GM19351 (cell line): ENCODE data around the gene ASXL1.

Experiments used
- ATAC-seq: cut with Tn5 transposase; IDR thresholded peaks from one replicate; pipeline ENCODE4 v1.9.1; 2021; ENCODE audit warnings: mild to moderate bottlenecking, moderate library complexity; ENCODE audit not compliant: unreplicated experiment

Gene ASXL1

DNA sequence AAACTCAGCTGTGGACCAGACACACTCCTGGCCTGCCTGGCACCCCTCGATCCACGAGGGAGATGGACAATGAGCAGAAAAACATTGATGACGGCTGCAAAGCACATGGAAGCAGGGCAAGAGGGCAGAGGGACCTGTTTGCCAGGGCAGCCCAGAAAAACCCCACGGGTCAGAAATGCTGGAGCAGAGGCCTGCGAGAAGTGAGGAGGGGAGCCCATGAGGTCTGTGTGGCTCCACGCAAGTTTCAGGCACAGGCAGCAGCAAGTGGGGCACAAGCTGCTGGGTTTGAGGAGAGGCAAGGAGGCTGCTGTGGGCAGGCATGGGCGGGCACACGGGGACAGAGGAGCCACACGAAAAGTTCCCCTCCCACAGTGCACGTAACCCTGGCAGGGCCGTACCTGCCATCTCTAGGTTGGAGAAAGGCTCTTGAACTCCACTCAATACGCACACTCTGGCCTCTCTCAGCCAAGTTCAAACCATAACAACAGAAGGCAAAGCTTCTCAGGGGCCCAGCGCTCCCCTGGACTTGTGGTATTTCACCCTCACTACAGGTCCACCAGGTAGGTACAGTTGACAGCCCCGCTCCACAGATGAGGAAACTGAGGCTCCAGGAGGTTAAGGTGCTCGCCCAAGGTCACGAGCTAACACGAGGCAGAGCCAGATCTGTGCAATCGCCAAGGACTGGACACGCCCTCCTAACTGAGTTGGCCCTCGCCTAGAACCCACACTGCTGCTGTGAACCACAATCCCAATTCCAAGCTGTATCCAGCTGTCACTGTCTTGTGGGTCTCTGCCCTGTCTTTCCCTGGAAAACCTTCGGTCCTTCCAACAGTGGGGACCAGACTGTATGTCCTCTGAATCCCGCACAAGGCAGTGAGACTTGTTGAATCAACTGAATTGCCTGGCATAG, 118.8 kb downstream of the ASXL1 start:
- no peak for ATAC-seq

- no peak for ATAC-seq
These were observed 119.7 kb downstream of the ASXL1 start for GRCh38 chr20:32477594-32478512.

DNA sequence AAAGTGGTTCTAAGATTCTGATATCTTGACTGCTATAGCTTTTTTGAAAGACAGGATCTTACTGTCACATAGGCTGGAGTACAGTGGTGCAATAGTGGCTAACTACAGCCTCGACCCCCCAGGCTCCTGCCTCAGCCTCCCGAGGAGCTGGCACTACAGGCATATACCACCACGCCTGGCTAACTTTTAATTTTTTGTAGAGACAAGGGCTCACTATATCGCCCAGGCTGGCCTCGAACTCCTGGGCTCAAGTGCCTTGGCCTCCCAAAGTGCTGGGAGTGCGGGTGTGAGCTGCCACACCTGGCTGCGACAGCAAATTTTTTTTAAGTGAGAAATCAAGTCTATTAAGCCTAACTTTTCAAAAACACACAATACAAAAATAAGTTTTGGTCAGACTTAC, 120.4 kb downstream of the ASXL1 start:
- ATAC-seq, result no peak

- no peak for ATAC-seq
These were observed 120.9 kb downstream of the ASXL1 start for GRCh38 chr20:32479012-32479411.

- ATAC-seq, result no peak
These were observed 121.6 kb downstream of the ASXL1 start for GRCh38 chr20:32479697-32480171.

- ATAC-seq, result no peak
These were observed 122.5 kb downstream of the ASXL1 start for GRCh38 chr20:32480371-32481241.

DNA sequence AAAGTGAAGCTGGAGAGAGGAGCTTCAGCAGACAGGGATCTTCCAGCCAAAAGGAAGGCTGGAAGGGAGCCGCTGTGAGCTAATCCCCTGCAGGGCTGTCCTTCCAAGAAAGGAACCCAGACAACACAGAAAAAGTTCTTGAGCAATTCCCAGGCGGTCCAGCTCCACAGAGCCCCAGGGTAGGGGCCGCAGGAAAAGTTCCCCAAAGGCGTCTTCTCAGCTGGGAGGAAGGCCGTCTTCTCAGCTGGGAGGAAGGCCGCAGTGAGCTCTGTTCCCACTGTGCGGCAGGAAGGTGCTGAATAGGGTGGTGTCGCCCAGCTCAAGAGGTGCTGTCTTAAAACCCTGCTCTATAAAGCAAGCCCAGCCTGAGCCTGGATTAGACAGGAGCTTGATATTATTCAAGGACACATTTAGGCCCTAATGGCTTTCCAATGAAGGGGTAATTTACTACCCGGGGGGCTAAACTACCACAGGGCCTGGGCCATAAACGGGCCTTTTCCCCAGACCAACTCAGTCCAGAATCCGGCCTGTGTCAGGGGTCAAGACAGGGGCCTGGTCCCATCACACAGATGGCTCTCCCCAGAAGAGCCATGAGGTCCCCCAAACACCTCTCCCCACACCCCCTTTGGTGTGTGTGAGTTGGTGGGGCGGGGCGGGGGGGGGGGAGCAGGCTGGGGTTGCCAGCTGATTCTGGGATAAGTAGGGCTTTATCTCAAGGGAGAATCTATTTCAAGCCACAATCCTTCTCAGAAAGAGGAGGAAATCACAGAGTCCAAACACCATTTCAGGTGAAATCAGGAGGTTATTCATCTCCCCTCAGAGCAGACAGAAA, 123.4 kb downstream of the ASXL1 start:
- no peak for ATAC-seq

GRCh38 chr20:32482143-32482441, 124.0 kb downstream of the ASXL1 start:
- no peak for ATAC-seq

- no peak for ATAC-seq
These were observed 124.5 kb downstream of the ASXL1 start for GRCh38 chr20:32482442-32483261.

GRCh38 chr20:32483351-32484224, 125.5 kb downstream of the ASXL1 start:
- no peak for ATAC-seq

- ATAC-seq, result no peak
These were observed 126.3 kb downstream of the ASXL1 start for GRCh38 chr20:32484225-32484957.

GRCh38 chr20:32484958-32485769, 127.0 kb downstream of the ASXL1 start:
- peak; percentile 75 for ATAC-seq

- no peak for ATAC-seq
These were observed 127.8 kb downstream of the ASXL1 start for GRCh38 chr20:32485770-32486478.

- no peak for ATAC-seq
These were observed 129.2 kb downstream of the ASXL1 start for GRCh38 chr20:32487381-32487780.

DNA sequence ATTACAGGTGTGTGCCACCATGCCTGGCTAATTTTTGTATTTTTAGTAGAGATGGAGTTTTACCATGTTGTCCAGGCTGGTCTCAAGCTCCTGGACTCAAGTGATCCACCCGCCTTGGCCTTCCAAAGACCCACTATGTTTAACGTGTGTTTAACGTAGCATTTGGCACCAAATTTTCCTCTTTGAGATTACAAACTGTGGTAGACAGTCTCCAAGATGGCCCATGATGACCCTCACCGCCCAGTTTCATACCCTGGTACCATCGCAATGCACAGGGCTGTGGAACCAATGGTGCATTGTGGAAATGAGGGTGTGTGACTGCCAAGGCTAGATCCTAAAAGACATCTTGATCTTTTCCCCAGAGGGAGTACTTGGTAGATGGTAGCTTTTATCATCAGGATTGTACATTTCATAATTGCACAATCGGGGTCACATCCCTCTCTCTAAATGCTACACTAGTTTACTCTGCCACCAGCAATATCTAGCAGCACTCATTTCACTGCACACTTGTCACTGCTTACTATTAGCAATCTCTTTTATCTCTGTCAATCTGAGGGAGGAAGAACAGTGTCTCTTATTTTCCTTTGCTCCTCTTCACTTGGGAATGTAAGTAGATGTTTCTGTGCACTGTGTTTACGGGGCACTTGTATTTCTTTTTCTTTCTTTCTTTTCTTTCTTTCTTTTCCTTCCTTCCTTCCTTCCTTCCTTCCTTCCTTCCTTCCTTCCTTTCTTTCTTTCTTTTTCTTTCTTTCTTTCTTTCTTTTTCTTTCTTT, 130.1 kb downstream of the ASXL1 start:
- no peak for ATAC-seq
